Amygdala (tissue), 56 donors: ENCODE data around the gene GNGT2.

ENCODE experiments used
- DNase-seq, 56 donors: peaks; one replicate each; lab custom pipeline; 2025; lab: John Stamatoyannopoulos, UW

Gene GNGT2

GRCh38 chr17:49229805-49230600 lies 19.6 kb upstream of the GNGT2 start:
- peak in 2 of 56 donors; percentile 13 to 38 for DNase-seq

GRCh38 chr17:49229076-49229804 lies 18.9 kb upstream of the GNGT2 start:
- no peak for DNase-seq

GRCh38 chr17:49227436-49228261 lies 17.3 kb upstream of the GNGT2 start:
- DNase-seq = peak in 37 of 56 donors; percentile 7 to 72 (median 33)

- DNase-seq = no peak
These were observed 16.5 kb upstream of the GNGT2 start for GRCh38 chr17:49226771-49227435.

GRCh38 chr17:49225554-49226236 lies 15.3 kb upstream of the GNGT2 start:
- DNase-seq = no peak

GRCh38 chr17:49224997-49225337 lies 14.6 kb upstream of the GNGT2 start:
- DNase-seq = no peak

- DNase-seq = peak in 1 of 56 donors; percentile 6
These were observed 14.0 kb upstream of the GNGT2 start for GRCh38 chr17:49224198-49224996.

- DNase-seq = peak in 23 of 56 donors; percentile 1 to 73 (median 26)
These were observed 13.3 kb upstream of the GNGT2 start for GRCh38 chr17:49223517-49224197.

GRCh38 chr17:49223168-49223516 lies 12.8 kb upstream of the GNGT2 start:
- no peak for DNase-seq

GRCh38 chr17:49219987-49220386 lies 9.6 kb upstream of the GNGT2 start:
- DNase-seq = no peak

- peak in 10 of 56 donors; percentile 3 to 38 (median 16) for DNase-seq
These were observed 8.9 kb upstream of the GNGT2 start for GRCh38 chr17:49218941-49219913.

- peak in 22 of 56 donors; percentile 10 to 64 (median 28) for DNase-seq
These were observed 7.5 kb upstream of the GNGT2 start for GRCh38 chr17:49217651-49218413.

GRCh38 chr17:49216953-49217650 lies 6.7 kb upstream of the GNGT2 start:
- peak in 9 of 56 donors; percentile 5 to 52 (median 13) for DNase-seq

GRCh38 chr17:49216482-49216881 lies 6.1 kb upstream of the GNGT2 start:
- DNase-seq = no peak

GRCh38 chr17:49214676-49215360 lies 4.4 kb upstream of the GNGT2 start:
- peak in 3 of 56 donors; percentile 13 to 39 (median 28) for DNase-seq
